HepG2 (cell line): ENCODE measurements around the gene ZNF318. TPM values are rescaled to one million over a fixed set of nuclear protein-coding genes. Genes with fewer than 3 reads are reported as not detected.
A peak's percentile ranks its signal among the peaks of the same experiment; 100 is the strongest.

Source experiments
- BCL6 ChIP-seq: IDR thresholded peaks from 2 replicates; pipeline ENCODE4 v1.6.1; 2016; ENCODE audit warnings: missing genetic modification reagents, missing compliant biosample characterization
- FOXA1 ChIP-seq, 2 experiments: fragments of 450-650 bp in 1 of 2; sonication (generic) in 1 of 2; formaldehyde crosslinking in 1 of 2; IDR thresholded peaks; 2 replicates each; pipeline versions ENCODE4 v1.4.0 to v1.6.1; 2016 to 2020; ENCODE audit warnings: missing genetic modification reagents in 1 of 2
- GTF2F1 ChIP-seq: fragments of 150-350 bp; IDR thresholded peaks from 2 replicates; pipeline ENCODE4 v1.6.1; 2014; ENCODE audit warnings: low read length
- GZF1 ChIP-seq: sonication (generic); formaldehyde crosslinking; IDR thresholded peaks from 2 replicates; pipeline ENCODE4 v1.5.1; 2020; ENCODE audit warnings: mild to moderate bottlenecking, missing genetic modification reagents
- KMT2A ChIP-seq: sonication (generic); formaldehyde crosslinking; IDR thresholded peaks from 2 replicates; pipeline ENCODE4 v1.4.0; 2020; ENCODE audit warnings: missing genetic modification reagents
- MED1 ChIP-seq: sonication (generic); formaldehyde crosslinking; IDR thresholded peaks from 2 replicates; pipeline ENCODE4 v1.4.0; 2020; ENCODE audit warnings: missing genetic modification reagents
- MTERF4 ChIP-seq: sonication (generic); formaldehyde crosslinking; IDR thresholded peaks from 2 replicates; pipeline ENCODE4 v1.8.0; 2023; ENCODE audit warnings: mild to moderate bottlenecking, missing genetic modification reagents
- MXD1 ChIP-seq: sonication (generic); formaldehyde crosslinking; IDR thresholded peaks from 2 replicates; pipeline ENCODE4 v1.4.0; 2020; ENCODE audit warnings: mild to moderate bottlenecking, missing genetic modification reagents
- PHF8 ChIP-seq: sonication (generic); formaldehyde crosslinking; IDR thresholded peaks from 2 replicates; pipeline ENCODE4 v1.5.0; 2020; ENCODE audit warnings: missing genetic modification reagents
- RCOR2 ChIP-seq: IDR thresholded peaks from 2 replicates; pipeline ENCODE4 v1.6.1; 2016; ENCODE audit warnings: missing biosample characterization, missing genetic modification reagents
- RFXANK ChIP-seq: IDR thresholded peaks from 2 replicates; pipeline ENCODE4 v1.6.1; 2016
- TCF7L2 ChIP-seq: IDR thresholded peaks from 2 replicates; pipeline ENCODE4 v1.6.1; 2011; ENCODE audit warnings: mild to moderate bottlenecking, low read depth, low read length, moderate library complexity
- TEAD3 ChIP-seq: optimal IDR thresholded peaks from 2 replicates; pipeline ENCODE3; 2016; ENCODE audit warnings: borderline replicate concordance
- TFDP2 ChIP-seq: sonication (generic); formaldehyde crosslinking; IDR thresholded peaks from 2 replicates; pipeline ENCODE4 v1.4.0; 2020; ENCODE audit warnings: missing genetic modification reagents
- XRCC5 ChIP-seq: fragments of 200-400 bp; formaldehyde crosslinking; optimal IDR thresholded peaks from 2 replicates; pipeline ENCODE3; 2017; ENCODE audit warnings: mild to moderate bottlenecking, low read length
- ZBTB43 ChIP-seq: sonication (generic); formaldehyde crosslinking; conservative IDR thresholded peaks from 2 replicates; pipeline ENCODE4 v1.4.0; 2020; ENCODE audit warnings: missing genetic modification reagents
- ZFX ChIP-seq: sonication (generic); formaldehyde crosslinking; IDR thresholded peaks from 2 replicates; pipeline ENCODE4 v1.4.0; 2020; ENCODE audit warnings: mild to moderate bottlenecking, low read depth, missing genetic modification reagents, moderate library complexity
- ZNF253 ChIP-seq: sonication (generic); formaldehyde crosslinking; IDR thresholded peaks from 2 replicates; pipeline ENCODE4 v1.8.0; 2022; ENCODE audit warnings: mild to moderate bottlenecking, missing genetic modification reagents, borderline replicate concordance
- ZNF589 ChIP-seq: sonication (generic); formaldehyde crosslinking; conservative IDR thresholded peaks from 2 replicates; pipeline ENCODE4 v1.8.0; 2022; ENCODE audit warnings: mild to moderate bottlenecking, moderate library complexity, missing genetic modification reagents
- ZNF687 ChIP-seq: sonication (generic); formaldehyde crosslinking; IDR thresholded peaks from 2 replicates; pipeline ENCODE4 v1.5.1; 2020; ENCODE audit warnings: mild to moderate bottlenecking, missing genetic modification reagents, moderate library complexity
- ZNF777 ChIP-seq: sonication (generic); formaldehyde crosslinking; IDR thresholded peaks from 2 replicates; pipeline ENCODE4 v1.4.0; 2020; ENCODE audit warnings: missing genetic modification reagents
- ZNF788 ChIP-seq: sonication (generic); formaldehyde crosslinking; IDR thresholded peaks from 2 replicates; pipeline ENCODE4 v1.5.0; 2020; ENCODE audit warnings: mild to moderate bottlenecking, missing genetic modification reagents, borderline replicate concordance
- ZNF83 ChIP-seq: sonication (generic); formaldehyde crosslinking; IDR thresholded peaks from 2 replicates; pipeline ENCODE4 v1.4.0; 2020; ENCODE audit warnings: missing genetic modification reagents, mild to moderate bottlenecking, borderline replicate concordance
- polyA plus RNA-seq, 8 experiments: library from polyadenylated mRNA; depleted of rRNA in 3 of 8; stranded (reverse) in 7 of 8; unstranded in 1 of 8; fragments of >200 nt; fragmentation: Illumina TruSeq in 4 of 8; extraction: Trizol in 4 of 8; gene quantifications; 2 replicates each; pipeline versions ENCODE4 v1.2.1 to v1.2.3, GENCODE V29; 2011 to 2016; ENCODE audit warnings: low read depth in 4 of 8, missing spikeins in 1 of 8, mixed read lengths in 1 of 8; ENCODE audit not compliant: insufficient read depth in 1 of 8
- total RNA-seq, 5 experiments: library from RNA; depleted of rRNA; stranded (reverse); fragments of >200 nt; fragmentation: Illumina TruSeq; extraction: Trizol; gene quantifications; 2 replicates each; pipeline ENCODE4 v1.2.3, GENCODE V29; 2016; ENCODE audit warnings: low read depth in 1 of 5

ZNF318 gene
- total and polyA plus RNA-seq, 2 of the 13 experiments (the other 11 are each of a cell fraction or from before 2014, with no cell fraction given): 13.0 to 14.5 TPM

- no peak for TF ChIP-seq ZNF83 (CRISPR knock-in tag)
- TF ChIP-seq ZNF777: peak; percentile 64; the same call in 1 of the 2 replicates
- TF ChIP-seq ZNF589: no peak
- TF ChIP-seq ZNF788: peak; percentile 44; the same call in 1 of the 2 replicates
- TF ChIP-seq XRCC5: peak; percentile 51
- TF ChIP-seq GTF2F1: no peak
- TF ChIP-seq KMT2A (CRISPR knock-in tag): peak; percentile 67; the same call in 1 of the 2 replicates
- 0 out of 2 replicates have a peak, but pooled peaks have one; percentile 39 for TF ChIP-seq FOXA1 (IDR thresholded peaks at IDR 0.05)
- peak; percentile 84 for TF ChIP-seq FOXA1 (CRISPR knock-in tag; IDR thresholded peaks at IDR 0.05)
- TF ChIP-seq TFDP2 (CRISPR knock-in tag): peak; percentile 59; the same call in 1 of the 2 replicates
- peak; percentile 95 for TF ChIP-seq MED1 (CRISPR knock-in tag)
- TF ChIP-seq RCOR2 (CRISPR knock-in tag): peak; percentile 65
- no peak for TF ChIP-seq TCF7L2
- TF ChIP-seq ZBTB43 (CRISPR knock-in tag): peak; percentile 63; the same call in 1 of the 2 replicates
- peak; percentile 79 for TF ChIP-seq TEAD3 (CRISPR knock-in tag)
- TF ChIP-seq PHF8 (CRISPR knock-in tag): peak; percentile 51
- TF ChIP-seq MXD1 (CRISPR knock-in tag): no peak
- no peak for TF ChIP-seq RFXANK
- TF ChIP-seq GZF1 (CRISPR knock-in tag): peak; percentile 95
- peak; percentile 72 for TF ChIP-seq ZNF687 (CRISPR knock-in tag)
- peak; percentile 89 for TF ChIP-seq ZFX (CRISPR knock-in tag)
- TF ChIP-seq BCL6: peak; percentile 57; the same call in 1 of the 2 replicates
- peak; percentile 46; the same call in 1 of the 2 replicates for TF ChIP-seq ZNF253 (CRISPR knock-in tag)
- TF ChIP-seq MTERF4: no peak
These were observed 78.5 kb downstream of the ZNF318 start (continued) for GRCh38 chr6:43290905-43291355.
